ENCODE results near the gene GLDC. TPM values are rescaled to one million over a fixed set of nuclear protein-coding genes. Genes with fewer than 3 reads are reported as not detected.
A peak's percentile ranks its signal among the peaks of the same experiment; 100 is the strongest.
"Not testable (repeated sequence)": the region's sequence is repeated elsewhere in the genome, so short reads cannot be mapped to it uniquely, and the experiment has no call there.

GLDC gene
- total RNA-seq, 1 experiment from 2014 or later = 145 TPM

DNA sequence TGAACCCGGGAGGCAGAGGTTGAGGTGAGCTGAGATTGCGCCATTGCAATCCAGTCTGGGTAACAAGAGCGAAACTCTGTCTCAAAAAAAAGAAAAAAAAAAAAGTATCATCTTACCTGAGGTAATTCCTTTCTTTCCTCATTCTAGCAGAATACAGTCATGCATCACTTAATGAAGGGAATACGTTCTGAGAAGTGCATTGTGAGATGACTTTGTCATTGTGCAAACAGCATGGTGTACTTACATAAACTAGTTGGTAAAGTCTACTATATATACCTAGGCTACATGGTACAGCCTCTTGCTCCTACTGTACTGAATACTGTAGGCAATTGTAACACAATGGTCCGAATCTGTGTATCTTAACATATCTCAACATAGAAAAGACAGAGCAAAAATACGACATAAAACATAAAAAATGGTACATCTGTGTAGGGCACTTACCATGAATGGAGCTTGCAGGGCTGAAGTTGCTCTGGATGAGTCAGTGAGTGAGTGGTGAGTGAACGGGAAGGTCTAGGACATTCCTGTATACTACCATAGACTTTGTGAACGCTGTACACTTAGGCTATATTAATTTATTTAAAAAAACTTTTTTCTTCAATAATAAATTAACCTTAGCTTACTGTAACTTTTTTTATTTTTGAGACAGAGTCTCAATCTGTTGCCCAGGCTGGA lies 100.4 kb downstream of the GLDC start:
- ATAC-seq (no peak), DNase-seq (ENCODE audit: low spot score) (no peak)
- ChIA-PET CTCF (no interaction called here), POLR2A (no interaction called here)
- H3K27ac Mint-ChIP-seq = no peak overlapping the region
- TF ChIP-seq, protein P1, sequence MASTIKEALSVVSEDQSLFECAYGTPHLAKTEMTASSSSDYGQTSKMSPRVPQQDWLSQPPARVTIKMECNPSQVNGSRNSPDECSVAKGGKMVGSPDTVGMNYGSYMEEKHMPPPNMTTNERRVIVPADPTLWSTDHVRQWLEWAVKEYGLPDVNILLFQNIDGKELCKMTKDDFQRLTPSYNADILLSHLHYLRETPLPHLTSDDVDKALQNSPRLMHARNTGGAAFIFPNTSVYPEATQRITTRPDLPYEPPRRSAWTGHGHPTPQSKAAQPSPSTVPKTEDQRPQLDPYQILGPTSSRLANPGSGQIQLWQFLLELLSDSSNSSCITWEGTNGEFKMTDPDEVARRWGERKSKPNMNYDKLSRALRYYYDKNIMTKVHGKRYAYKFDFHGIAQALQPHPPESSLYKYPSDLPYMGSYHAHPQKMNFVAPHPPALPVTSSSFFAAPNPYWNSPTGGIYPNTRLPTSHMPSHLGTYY (CRISPR knock-in tag; IDR thresholded peaks at IDR 0.05) = no peak
- TF ChIP-seq ZNF671 (CRISPR knock-in tag; IDR thresholded peaks at IDR 0.05) (no peak), ZNF219 (CRISPR knock-in tag; IDR thresholded peaks at IDR 0.05; ENCODE audit: borderline replicate concordance) (no peak), SP1 (CRISPR knock-in tag; conservative IDR thresholded peaks at IDR 0.05) (no peak), MXD4 (CRISPR knock-in tag; IDR thresholded peaks at IDR 0.05; ENCODE audit: borderline replicate concordance) (no peak)
- TF ChIP-seq, protein P2, sequence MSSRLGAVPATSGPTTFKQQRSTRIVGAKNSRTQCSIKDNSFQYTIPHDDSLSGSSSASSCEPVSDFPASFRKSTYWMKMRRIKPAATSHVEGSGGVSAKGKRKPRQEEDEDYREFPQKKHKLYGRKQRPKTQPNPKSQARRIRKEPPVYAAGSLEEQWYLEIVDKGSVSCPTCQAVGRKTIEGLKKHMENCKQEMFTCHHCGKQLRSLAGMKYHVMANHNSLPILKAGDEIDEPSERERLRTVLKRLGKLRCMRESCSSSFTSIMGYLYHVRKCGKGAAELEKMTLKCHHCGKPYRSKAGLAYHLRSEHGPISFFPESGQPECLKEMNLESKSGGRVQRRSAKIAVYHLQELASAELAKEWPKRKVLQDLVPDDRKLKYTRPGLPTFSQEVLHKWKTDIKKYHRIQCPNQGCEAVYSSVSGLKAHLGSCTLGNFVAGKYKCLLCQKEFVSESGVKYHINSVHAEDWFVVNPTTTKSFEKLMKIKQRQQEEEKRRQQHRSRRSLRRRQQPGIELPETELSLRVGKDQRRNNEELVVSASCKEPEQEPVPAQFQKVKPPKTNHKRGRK (CRISPR knock-in tag; IDR thresholded peaks at IDR 0.05; ENCODE audit: borderline replicate concordance) = no peak
- TF ChIP-seq, protein P3, sequence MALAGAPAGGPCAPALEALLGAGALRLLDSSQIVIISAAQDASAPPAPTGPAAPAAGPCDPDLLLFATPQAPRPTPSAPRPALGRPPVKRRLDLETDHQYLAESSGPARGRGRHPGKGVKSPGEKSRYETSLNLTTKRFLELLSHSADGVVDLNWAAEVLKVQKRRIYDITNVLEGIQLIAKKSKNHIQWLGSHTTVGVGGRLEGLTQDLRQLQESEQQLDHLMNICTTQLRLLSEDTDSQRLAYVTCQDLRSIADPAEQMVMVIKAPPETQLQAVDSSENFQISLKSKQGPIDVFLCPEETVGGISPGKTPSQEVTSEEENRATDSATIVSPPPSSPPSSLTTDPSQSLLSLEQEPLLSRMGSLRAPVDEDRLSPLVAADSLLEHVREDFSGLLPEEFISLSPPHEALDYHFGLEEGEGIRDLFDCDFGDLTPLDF (CRISPR knock-in tag; IDR thresholded peaks at IDR 0.05) = no peak
- TF ChIP-seq, protein P4, sequence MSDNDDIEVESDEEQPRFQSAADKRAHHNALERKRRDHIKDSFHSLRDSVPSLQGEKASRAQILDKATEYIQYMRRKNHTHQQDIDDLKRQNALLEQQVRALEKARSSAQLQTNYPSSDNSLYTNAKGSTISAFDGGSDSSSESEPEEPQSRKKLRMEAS (CRISPR knock-in tag; IDR thresholded peaks at IDR 0.05) = no peak
- TF ChIP-seq, protein P5, sequence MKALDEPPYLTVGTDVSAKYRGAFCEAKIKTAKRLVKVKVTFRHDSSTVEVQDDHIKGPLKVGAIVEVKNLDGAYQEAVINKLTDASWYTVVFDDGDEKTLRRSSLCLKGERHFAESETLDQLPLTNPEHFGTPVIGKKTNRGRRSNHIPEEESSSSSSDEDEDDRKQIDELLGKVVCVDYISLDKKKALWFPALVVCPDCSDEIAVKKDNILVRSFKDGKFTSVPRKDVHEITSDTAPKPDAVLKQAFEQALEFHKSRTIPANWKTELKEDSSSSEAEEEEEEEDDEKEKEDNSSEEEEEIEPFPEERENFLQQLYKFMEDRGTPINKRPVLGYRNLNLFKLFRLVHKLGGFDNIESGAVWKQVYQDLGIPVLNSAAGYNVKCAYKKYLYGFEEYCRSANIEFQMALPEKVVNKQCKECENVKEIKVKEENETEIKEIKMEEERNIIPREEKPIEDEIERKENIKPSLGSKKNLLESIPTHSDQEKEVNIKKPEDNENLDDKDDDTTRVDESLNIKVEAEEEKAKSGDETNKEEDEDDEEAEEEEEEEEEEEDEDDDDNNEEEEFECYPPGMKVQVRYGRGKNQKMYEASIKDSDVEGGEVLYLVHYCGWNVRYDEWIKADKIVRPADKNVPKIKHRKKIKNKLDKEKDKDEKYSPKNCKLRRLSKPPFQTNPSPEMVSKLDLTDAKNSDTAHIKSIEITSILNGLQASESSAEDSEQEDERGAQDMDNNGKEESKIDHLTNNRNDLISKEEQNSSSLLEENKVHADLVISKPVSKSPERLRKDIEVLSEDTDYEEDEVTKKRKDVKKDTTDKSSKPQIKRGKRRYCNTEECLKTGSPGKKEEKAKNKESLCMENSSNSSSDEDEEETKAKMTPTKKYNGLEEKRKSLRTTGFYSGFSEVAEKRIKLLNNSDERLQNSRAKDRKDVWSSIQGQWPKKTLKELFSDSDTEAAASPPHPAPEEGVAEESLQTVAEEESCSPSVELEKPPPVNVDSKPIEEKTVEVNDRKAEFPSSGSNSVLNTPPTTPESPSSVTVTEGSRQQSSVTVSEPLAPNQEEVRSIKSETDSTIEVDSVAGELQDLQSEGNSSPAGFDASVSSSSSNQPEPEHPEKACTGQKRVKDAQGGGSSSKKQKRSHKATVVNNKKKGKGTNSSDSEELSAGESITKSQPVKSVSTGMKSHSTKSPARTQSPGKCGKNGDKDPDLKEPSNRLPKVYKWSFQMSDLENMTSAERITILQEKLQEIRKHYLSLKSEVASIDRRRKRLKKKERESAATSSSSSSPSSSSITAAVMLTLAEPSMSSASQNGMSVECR (CRISPR knock-in tag; IDR thresholded peaks at IDR 0.05; ENCODE audit: borderline replicate concordance) = no peak
- H3K36me3 Mint-ChIP-seq = peaks cover 45% of the 10 kb centered on the region
- H3K4me1 Mint-ChIP-seq = no peaks in the 10 kb centered on the region
- H3K4me3 Mint-ChIP-seq = no peak overlapping the region
- H3K9me3 Mint-ChIP-seq = no peaks in the 10 kb centered on the region
- no peaks in the 10 kb centered on the region for H3K27me3 Mint-ChIP-seq (ENCODE audit: low read depth)

DNA sequence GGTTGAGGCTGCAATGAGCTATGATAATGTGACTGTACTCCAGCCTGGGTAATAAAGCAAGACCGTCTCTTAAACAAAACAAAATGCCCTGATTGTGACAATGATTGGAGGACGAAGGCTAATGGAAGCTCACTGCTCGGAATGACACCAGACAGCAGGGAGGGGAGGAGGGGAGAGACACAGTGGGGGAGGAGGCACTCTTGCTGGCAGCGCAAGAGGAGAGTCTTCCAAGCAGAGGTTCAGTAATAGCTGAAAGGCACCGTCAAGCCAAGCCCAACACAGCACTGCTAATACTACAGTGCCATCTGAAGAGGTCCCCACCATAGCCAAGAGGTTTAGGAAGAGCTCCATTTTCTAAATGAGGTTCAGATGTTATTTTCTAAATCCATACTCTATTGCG lies 102.3 kb downstream of the GLDC start:
- Mint-ChIP-seq H3K27ac (peak overlapping the region; percentile 65; the same call in 1 of the 2 replicates), H3K9me3 (no peaks in the 10 kb centered on the region), H3K4me1 (no peaks in the 10 kb centered on the region), H3K27me3 (ENCODE audit: low read depth) (no peaks in the 10 kb centered on the region), H3K4me3 (no peak overlapping the region), H3K36me3 (peaks cover 43% of the 10 kb centered on the region)
- ChIA-PET CTCF (interaction anchor here (0.9 kb wide), 1 partner anchor 124 kb away, joined by 4 read pairs; no protein-coding TSS in a partner anchor), POLR2A (no interaction called here)
- 0 out of 2 replicates have a peak, but pooled peaks have one; percentile 43 for ATAC-seq
- TF ChIP-seq KAT7 (CRISPR knock-in tag; IDR thresholded peaks at IDR 0.05; ENCODE audit: borderline replicate concordance) (no peak), GABPB1 (CRISPR knock-in tag; IDR thresholded peaks at IDR 0.05) (no peak), PRRX2 (CRISPR knock-in tag; IDR thresholded peaks at IDR 0.05) (no peak), ZNF671 (CRISPR knock-in tag; IDR thresholded peaks at IDR 0.05) (no peak), GRHL2 (CRISPR knock-in tag; IDR thresholded peaks at IDR 0.05; ENCODE audit: insufficient replicate concordance, severe bottlenecking) (no peak), ZNF138 (CRISPR knock-in tag; conservative IDR thresholded peaks at IDR 0.05) (no peak), TCF7 (CRISPR knock-in tag; IDR thresholded peaks at IDR 0.05; ENCODE audit: low read depth) (no peak)
- TF ChIP-seq, protein P4 (CRISPR knock-in tag; IDR thresholded peaks at IDR 0.05) = no peak
- TF ChIP-seq, protein P1 (CRISPR knock-in tag; IDR thresholded peaks at IDR 0.05) = no peak
- TF ChIP-seq, protein P6, sequence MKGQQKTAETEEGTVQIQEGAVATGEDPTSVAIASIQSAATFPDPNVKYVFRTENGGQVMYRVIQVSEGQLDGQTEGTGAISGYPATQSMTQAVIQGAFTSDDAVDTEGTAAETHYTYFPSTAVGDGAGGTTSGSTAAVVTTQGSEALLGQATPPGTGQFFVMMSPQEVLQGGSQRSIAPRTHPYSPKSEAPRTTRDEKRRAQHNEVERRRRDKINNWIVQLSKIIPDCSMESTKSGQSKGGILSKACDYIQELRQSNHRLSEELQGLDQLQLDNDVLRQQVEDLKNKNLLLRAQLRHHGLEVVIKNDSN (CRISPR knock-in tag; IDR thresholded peaks at IDR 0.05) = no peak
- DNase-seq (ENCODE audit: low spot score) = no peak

DNA sequence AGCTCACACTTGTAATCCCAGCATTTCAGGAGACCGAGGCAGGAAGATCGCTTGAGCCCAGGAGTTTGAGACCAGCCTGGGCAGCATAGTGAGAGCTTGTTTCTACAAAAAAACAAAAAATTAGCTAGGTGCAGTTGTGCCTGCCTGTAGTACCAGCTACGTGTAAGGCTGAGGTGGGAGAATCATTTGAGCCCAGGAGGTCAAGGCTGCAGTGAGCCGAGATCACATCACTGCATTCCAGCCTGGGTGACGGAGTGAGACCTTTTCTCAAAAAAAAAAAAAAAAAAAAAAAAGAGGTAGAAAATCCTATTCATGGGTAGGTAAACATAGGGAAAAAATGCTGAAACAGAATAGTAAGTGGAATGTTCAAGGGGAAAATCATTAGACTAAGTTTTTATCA lies 102.9 kb downstream of the GLDC start:
- H3K27ac Mint-ChIP-seq; ATAC-seq; H3K4me1 Mint-ChIP-seq; POLR2A ChIA-PET; H3K9me3 Mint-ChIP-seq; H3K4me3 Mint-ChIP-seq; H3K27me3 Mint-ChIP-seq (ENCODE audit: low read depth); DNase-seq (ENCODE audit: low spot score): not testable (repeated sequence)
- H3K36me3 Mint-ChIP-seq = peaks cover 46% of the 10 kb centered on the region
- CTCF ChIA-PET = interaction anchor here (0.9 kb wide), 1 partner anchor 125 kb away, joined by 4 read pairs; no protein-coding TSS in a partner anchor

Data from WTC11 (cell line).